HCT116 (cell line): Measurements from ENCODE around the gene FAM234B. TPM values are rescaled to one million over a fixed set of nuclear protein-coding genes. Genes with fewer than 3 reads are reported as not detected.

ENCODE experiments used
- ATAC-seq: fragments of 200-7000 bp; cut with Tn5 transposase; 2 replicates; pipeline ENCODE4 v1.9.1; 2020; ENCODE audit warnings: mild to moderate bottlenecking, moderate library complexity
- BruUV-seq: library from RNA; stranded (reverse); fragments of 400-500 nt; replicated peaks from 2 replicates; lab custom pipeline; 2021; lab: Mats Ljungman, UMichigan
- CTCF ChIA-PET: fragments of 300-600 bp; sonication (Branson Sonifier 250); formaldehyde crosslinking; loops from one replicate; lab custom pipeline; 2021; ENCODE audit warnings: antibody characterized with exemption; lab: Charles Lee
- POLR2A ChIA-PET: fragments of 300-600, 350-600 bp; sonication (Branson Sonifier 250); formaldehyde crosslinking; loops from one replicate; lab custom pipeline; 2021; ENCODE audit warnings: antibody characterized with exemption; lab: Charles Lee
- RAD21 ChIA-PET, 2 experiments: fragments of 300-600 bp; sonication (Branson Sonifier 250); formaldehyde crosslinking; loops; one replicate each; lab custom pipeline; 2023; ENCODE audit warnings: low total read pairs in 2 of 2; ENCODE audit not compliant: uncharacterized antibody in 2 of 2, unreplicated experiment in 2 of 2, low non-redundant PET in 1 of 2; lab: Charles Lee
- DNase-seq: peaks from one replicate; pipeline ENCODE4 v3.0.0-alpha.2; 2010; ENCODE audit warnings: low read depth, low spot score
- H2AFZ ChIP-seq: fragments of 200-600 bp; shearing (Covaris generic), sonication (generic); 2 replicates; pipeline ENCODE4 v1.6.1; 2017; ENCODE audit warnings: low read depth, mixed run types, mixed read lengths, antibody characterized with exemption, low read length; ENCODE audit not compliant: poor library complexity, severe bottlenecking
- H3K27ac ChIP-seq: 2 replicates; pipeline ENCODE4 v1.5.1; 2012; ENCODE audit warnings: low read depth, low read length
- H3K27me3 ChIP-seq: fragments of 200-600 bp; sonication (generic); 2 replicates; pipeline ENCODE4 v1.6.1; 2016; ENCODE audit warnings: mixed run types, low read length, mixed read lengths; ENCODE audit not compliant: insufficient read depth
- H3K36me3 ChIP-seq, 2 experiments: fragments of 200-500 bp in 1 of 2; fragments of 200-600 bp in 1 of 2; sonication (Bioruptor generic) in 1 of 2; sonication (generic) in 1 of 2; 2 replicates each; pipeline versions ENCODE4 v1.5.1 to v1.6.1; 2014 to 2016; ENCODE audit warnings: low read length in 2 of 2, inconsistent platforms in 1 of 2, mixed read lengths in 1 of 2, mixed run types in 1 of 2; ENCODE audit not compliant: insufficient read depth in 2 of 2, control insufficient read depth in 1 of 2
- H3K4me1 ChIP-seq, 2 experiments: fragments of 200-600 bp in 1 of 2; sonication (generic) in 1 of 2; 2 replicates each; pipeline versions ENCODE4 v1.5.1 to v1.6.1; 2012 to 2017; ENCODE audit warnings: low read length in 2 of 2, inconsistent platforms in 1 of 2, mild to moderate bottlenecking in 1 of 2, mixed read lengths in 1 of 2, mixed run types in 1 of 2, moderate library complexity in 1 of 2; ENCODE audit not compliant: insufficient read depth in 2 of 2, control insufficient read depth in 1 of 2
- H3K4me2 ChIP-seq: fragments of 200-600 bp; sonication (generic); 2 replicates; pipeline ENCODE4 v1.6.1; 2017; ENCODE audit warnings: mixed run types, low read length, mixed read lengths
- H3K4me3 ChIP-seq, 2 experiments: fragments of 200-600 bp in 1 of 2; sonication (generic) in 1 of 2; replicated peaks in 1 of 2; 2 replicates each; pipeline ENCODE4 v1.5.1; 2011 to 2016; ENCODE audit warnings: low read length in 2 of 2, control low read depth in 1 of 2, low read depth in 1 of 2, mild to moderate bottlenecking in 1 of 2, mixed read lengths in 1 of 2, mixed run types in 1 of 2
- H3K79me2 ChIP-seq: fragments of 200-600 bp; sonication (generic); 2 replicates; pipeline ENCODE4 v1.6.1; 2017; ENCODE audit warnings: mild to moderate bottlenecking, mixed run types, low read length, moderate library complexity, mixed read lengths; ENCODE audit not compliant: insufficient read depth
- H3K9ac ChIP-seq: fragments of 200-600 bp; sonication (generic); 2 replicates; pipeline ENCODE4 v1.6.1; 2016; ENCODE audit warnings: low read length, mixed read lengths
- H3K9me2 ChIP-seq: fragments of 200-600 bp; sonication (generic), shearing (Covaris generic); 2 replicates; pipeline ENCODE4 v1.6.1; 2017; ENCODE audit warnings: mixed run types, mild to moderate bottlenecking, moderate library complexity; ENCODE audit not compliant: insufficient read depth
- H3K9me3 ChIP-seq, 2 experiments: fragments of 200-500 bp in 1 of 2; fragments of 200-600 bp in 1 of 2; sonication (Bioruptor generic) in 1 of 2; sonication (generic) in 1 of 2; 2 replicates each; pipeline ENCODE4 v1.6.1; 2014 to 2017; ENCODE audit warnings: low read length in 2 of 2, mixed read lengths in 2 of 2, inconsistent platforms in 1 of 2, low read depth in 1 of 2, mild to moderate bottlenecking in 1 of 2, mixed run types in 1 of 2, moderate library complexity in 1 of 2; ENCODE audit not compliant: control insufficient read depth in 1 of 2, insufficient read depth in 1 of 2
- H4K20me1 ChIP-seq: fragments of 200-600 bp; sonication (generic), shearing (Covaris generic); 2 replicates; pipeline ENCODE4 v1.6.1; 2017; ENCODE audit warnings: mixed run types, mild to moderate bottlenecking, moderate library complexity; ENCODE audit not compliant: insufficient read depth
- ELF1 ChIP-seq: IDR thresholded peaks from 2 replicates; pipeline ENCODE4 v1.6.1; 2012; ENCODE audit warnings: low read depth, borderline replicate concordance
- SRF ChIP-seq: IDR thresholded peaks from 2 replicates; pipeline ENCODE4 v1.6.1; 2012; ENCODE audit warnings: low read depth
- intact Hi-C: fragments of 100-400 bp; cut with micrococcal nuclease; formaldehyde crosslinking; loops from 2 replicates; pipeline ENCODE4 v1.10.0; 2022
- total RNA-seq: library from RNA; stranded (reverse); gene quantifications from one replicate; pipeline ENCODE4 v1.2.1, GENCODE V29; 2021; ENCODE audit not compliant: unreplicated experiment
- TF ChIP-seq, protein P1 (sequence below): IDR thresholded peaks from 2 replicates; pipeline ENCODE4 v1.6.1; 2012; ENCODE audit warnings: low read depth

The FAM234B gene
- total RNA-seq, 1 experiment from 2014 or later: 15.9 TPM

DNA sequence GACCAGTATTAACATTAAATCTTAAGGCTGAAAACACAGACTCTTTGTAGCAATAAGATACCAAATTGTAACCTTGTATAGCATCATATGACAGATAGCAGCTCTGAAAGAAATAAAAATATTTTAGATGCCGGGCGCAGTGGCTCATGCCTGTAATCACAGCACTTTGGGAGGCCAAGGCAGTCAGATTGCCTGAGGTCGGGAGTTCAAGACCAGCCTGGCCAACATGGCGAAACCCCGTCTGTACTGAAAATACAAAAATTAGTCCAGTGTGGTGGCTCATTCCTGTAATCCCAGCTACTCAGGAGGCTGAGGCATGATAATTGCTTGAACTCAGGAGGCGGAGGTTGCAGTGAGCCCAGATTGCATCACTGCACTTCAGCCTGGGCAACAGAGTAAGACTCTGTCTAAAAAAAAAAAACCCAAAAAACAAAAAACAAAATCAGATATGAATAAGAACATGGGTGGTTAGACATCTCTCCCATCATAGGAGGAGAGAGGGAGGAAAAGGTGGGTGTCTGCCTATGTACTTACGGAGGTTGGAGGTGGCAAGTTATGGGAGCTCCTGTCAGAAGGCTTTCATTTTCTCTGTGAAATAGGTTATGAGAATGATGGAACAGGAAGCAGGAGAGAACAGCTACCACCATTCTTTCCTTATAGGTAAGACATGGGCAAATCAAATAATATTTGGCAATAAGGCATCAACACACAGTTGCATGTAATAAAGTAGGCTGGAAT lies 36.5 kb upstream of the FAM234B start:
- ChIA-PET RAD21 (no interaction called here), POLR2A (interaction anchor here (0.7 kb wide), 1 partner anchor 214 kb away, joined by 5 read pairs; no protein-coding TSS in a partner anchor), CTCF (no interaction called here)
- Histone ChIP-seq H4K20me1 (no peaks in the 10 kb centered on the region), H3K79me2 (no peaks in the 10 kb centered on the region), H3K36me3 (0 out of 4 replicates have a peak, but pooled peaks cover 0 to 1% of the 10 kb centered on the region in 2 experiments), H3K9me3 (no peaks in the 10 kb centered on the region), H3K4me2 (peak overlapping the region; percentile 38; the same call in 1 of the 2 replicates), H3K9ac (no peak overlapping the region), H3K27ac (no peak overlapping the region), H3K9me2 (no peaks in the 10 kb centered on the region), H3K27me3 (no peaks in the 10 kb centered on the region), H3K4me3 (no peak overlapping the region), H3K4me1 (peaks cover 14 to 16% of the 10 kb centered on the region in 2 experiments), H2AFZ (no peak overlapping the region)
- TF ChIP-seq, protein P1, sequence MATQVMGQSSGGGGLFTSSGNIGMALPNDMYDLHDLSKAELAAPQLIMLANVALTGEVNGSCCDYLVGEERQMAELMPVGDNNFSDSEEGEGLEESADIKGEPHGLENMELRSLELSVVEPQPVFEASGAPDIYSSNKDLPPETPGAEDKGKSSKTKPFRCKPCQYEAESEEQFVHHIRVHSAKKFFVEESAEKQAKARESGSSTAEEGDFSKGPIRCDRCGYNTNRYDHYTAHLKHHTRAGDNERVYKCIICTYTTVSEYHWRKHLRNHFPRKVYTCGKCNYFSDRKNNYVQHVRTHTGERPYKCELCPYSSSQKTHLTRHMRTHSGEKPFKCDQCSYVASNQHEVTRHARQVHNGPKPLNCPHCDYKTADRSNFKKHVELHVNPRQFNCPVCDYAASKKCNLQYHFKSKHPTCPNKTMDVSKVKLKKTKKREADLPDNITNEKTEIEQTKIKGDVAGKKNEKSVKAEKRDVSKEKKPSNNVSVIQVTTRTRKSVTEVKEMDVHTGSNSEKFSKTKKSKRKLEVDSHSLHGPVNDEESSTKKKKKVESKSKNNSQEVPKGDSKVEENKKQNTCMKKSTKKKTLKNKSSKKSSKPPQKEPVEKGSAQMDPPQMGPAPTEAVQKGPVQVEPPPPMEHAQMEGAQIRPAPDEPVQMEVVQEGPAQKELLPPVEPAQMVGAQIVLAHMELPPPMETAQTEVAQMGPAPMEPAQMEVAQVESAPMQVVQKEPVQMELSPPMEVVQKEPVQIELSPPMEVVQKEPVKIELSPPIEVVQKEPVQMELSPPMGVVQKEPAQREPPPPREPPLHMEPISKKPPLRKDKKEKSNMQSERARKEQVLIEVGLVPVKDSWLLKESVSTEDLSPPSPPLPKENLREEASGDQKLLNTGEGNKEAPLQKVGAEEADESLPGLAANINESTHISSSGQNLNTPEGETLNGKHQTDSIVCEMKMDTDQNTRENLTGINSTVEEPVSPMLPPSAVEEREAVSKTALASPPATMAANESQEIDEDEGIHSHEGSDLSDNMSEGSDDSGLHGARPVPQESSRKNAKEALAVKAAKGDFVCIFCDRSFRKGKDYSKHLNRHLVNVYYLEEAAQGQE: no peak
- TF ChIP-seq ELF1 (no peak), SRF (no peak)
- no TSS peak for BruUV-seq
- intact Hi-C loops: no loop called here
- no peak for ATAC-seq
- DNase-seq: no peak
